Prostate gland (tissue), 2 donors: ENCODE data around the gene SBF2. TPM values are rescaled to one million over a fixed set of nuclear protein-coding genes. Genes with fewer than 3 reads are reported as not detected.
"Not testable (repeated sequence)": the region's sequence is repeated elsewhere in the genome, so short reads cannot be mapped to it uniquely, and the experiment has no call there.

ENCODE experiments used
- DNase-seq: peaks from one replicate; pipeline ENCODE4 v3.0.0-alpha.2; 2019; ENCODE audit warnings: low spot score
- H3K27ac ChIP-seq, 2 donors: fragments of 200-600 bp; sonication (generic); 2 replicates each; pipeline ENCODE4 v1.5.1; 2017 to 2019
- H3K27me3 ChIP-seq: fragments of 200-600 bp; sonication (generic); replicated peaks from 2 replicates; pipeline ENCODE4 v1.5.1; 2019; ENCODE audit not compliant: insufficient read depth
- H3K36me3 ChIP-seq, 2 donors: fragments of 200-600 bp; sonication (generic); 1 replicate in 1 of 2; 2 replicates in 1 of 2; pipeline versions ENCODE4 v1.5.1 to v1.8.1; 2017 to 2019
- H3K4me1 ChIP-seq: fragments of 200-600 bp; sonication (generic); replicated peaks from 2 replicates; pipeline ENCODE4 v1.5.1; 2019
- H3K4me3 ChIP-seq, 2 donors: fragments of 200-600 bp; sonication (generic); 2 replicates each; pipeline ENCODE4 v1.5.1; 2017 to 2019
- H3K9me3 ChIP-seq: fragments of 200-600 bp; sonication (generic); 2 replicates; pipeline ENCODE4 v1.5.1; 2017
- POLR2A ChIP-seq: fragments of 450-650 bp; IDR thresholded peaks from one replicate; pipeline ENCODE4 v1.6.1; 2016; ENCODE audit warnings: antibody characterized with exemption, mild to moderate bottlenecking
- POLR2AphosphoS5 ChIP-seq: sonication (generic); formaldehyde crosslinking; IDR thresholded peaks from one replicate; pipeline ENCODE4 v1.6.1; 2017; ENCODE audit warnings: antibody characterized with exemption
- WGBS: methylation state at CpG from one replicate; pipeline ENCODE4 v1.1.5; 2018; 5-methylcytosine and 5-hydroxymethylcytosine counted together
- intact Hi-C: fragments of 100-400 bp; cut with DNase I; formaldehyde crosslinking; loops from one replicate; pipeline ENCODE4 v1.14.2; 2022
- total RNA-seq, 2 donors: library from RNA; depleted of rRNA; stranded (reverse); fragments of >200 nt; gene quantifications; one replicate each; pipeline ENCODE4 v1.1.0, GENCODE V29; 2016
- TF ChIP-seq, protein P1 (sequence below), 4 experiments: fragments of 200-600 bp in 2 of 4; fragments of 450-650 bp in 2 of 4; sonication (generic) in 2 of 4; IDR thresholded peaks; 1 replicate in 3 of 4; 2 replicates in 1 of 4; pipeline ENCODE4 v1.5.1; 2016 to 2019; ENCODE audit warnings: antibody characterized with exemption in 4 of 4, mild to moderate bottlenecking in 2 of 4, moderate library complexity in 2 of 4

The SBF2 gene
- total RNA-seq, 2 donors from 2014 or later: 35.9 to 56.7 TPM

DNA sequence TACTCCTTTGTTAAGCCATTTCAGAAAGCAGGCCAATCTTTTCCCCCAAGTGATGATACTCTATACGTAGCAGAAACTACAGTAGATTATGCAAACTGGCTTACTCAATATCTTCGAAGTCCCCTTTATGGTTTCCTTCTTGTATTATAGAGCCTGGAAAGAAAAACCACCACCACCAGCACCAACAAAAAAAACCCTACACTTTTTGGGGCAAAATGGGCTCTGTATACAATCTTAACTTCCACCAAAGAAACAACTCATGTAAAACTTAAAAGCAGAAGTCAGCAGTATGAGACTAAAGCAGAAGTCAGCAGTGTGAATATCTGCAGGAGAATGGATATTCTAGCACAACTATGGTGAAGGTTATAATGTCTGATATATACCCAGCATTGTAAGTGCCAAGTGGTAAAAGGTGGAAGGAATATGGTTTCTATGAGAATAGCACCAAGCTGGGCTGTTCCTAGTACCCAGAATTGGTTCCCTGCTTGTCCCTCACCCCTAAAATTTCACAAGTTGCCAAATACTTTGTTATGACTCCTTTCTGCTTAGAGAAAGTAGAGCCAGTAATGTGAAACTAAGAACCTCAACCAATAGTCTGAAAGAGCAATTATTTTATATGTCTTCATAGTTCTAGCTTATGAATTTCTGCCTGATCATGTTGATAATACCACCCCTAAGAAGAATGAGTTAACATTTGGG lies 252.1 kb downstream of the SBF2 start:
- DNase-seq: no peak
- Histone ChIP-seq H3K4me1 (no peaks in the 10 kb centered on the region), H3K27ac (no peak overlapping the region), H3K4me3 (no peak overlapping the region), H3K9me3 (no peaks in the 10 kb centered on the region), H3K36me3 (no peaks in the 10 kb centered on the region), H3K27me3 (no peaks in the 10 kb centered on the region)
- intact Hi-C loops: no loop called here
- 83% methylated on average over 1 of the region's 2 CpGs for WGBS
- TF ChIP-seq POLR2A (no peak), POLR2AphosphoS5 (no peak)
- TF ChIP-seq, protein P1, sequence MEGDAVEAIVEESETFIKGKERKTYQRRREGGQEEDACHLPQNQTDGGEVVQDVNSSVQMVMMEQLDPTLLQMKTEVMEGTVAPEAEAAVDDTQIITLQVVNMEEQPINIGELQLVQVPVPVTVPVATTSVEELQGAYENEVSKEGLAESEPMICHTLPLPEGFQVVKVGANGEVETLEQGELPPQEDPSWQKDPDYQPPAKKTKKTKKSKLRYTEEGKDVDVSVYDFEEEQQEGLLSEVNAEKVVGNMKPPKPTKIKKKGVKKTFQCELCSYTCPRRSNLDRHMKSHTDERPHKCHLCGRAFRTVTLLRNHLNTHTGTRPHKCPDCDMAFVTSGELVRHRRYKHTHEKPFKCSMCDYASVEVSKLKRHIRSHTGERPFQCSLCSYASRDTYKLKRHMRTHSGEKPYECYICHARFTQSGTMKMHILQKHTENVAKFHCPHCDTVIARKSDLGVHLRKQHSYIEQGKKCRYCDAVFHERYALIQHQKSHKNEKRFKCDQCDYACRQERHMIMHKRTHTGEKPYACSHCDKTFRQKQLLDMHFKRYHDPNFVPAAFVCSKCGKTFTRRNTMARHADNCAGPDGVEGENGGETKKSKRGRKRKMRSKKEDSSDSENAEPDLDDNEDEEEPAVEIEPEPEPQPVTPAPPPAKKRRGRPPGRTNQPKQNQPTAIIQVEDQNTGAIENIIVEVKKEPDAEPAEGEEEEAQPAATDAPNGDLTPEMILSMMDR (IDR thresholded peaks at IDR 0.05): no peak

DNA sequence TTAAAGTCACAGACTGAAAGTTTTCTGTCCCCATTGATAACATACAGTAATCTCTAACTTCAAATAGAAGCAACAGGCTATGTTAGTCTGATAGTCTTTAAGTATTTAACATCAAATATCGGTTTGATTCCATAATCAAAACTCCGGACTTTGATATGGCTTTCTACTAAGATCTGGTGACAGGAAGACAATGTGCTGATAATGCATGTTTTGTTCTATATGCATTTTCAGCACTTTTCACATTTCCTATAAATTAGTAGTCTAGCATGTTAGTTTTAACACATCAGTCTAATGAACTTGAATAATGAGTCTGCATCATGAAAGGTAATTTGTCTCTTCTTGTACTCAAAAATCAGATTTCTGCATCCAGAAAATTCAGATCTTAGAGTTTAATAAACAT lies 252.7 kb downstream of the SBF2 start:
- intact Hi-C loops: no loop called here
- 47% methylated on average over 2 of the region's 2 CpGs for WGBS
- Histone ChIP-seq H3K27ac (no peak overlapping the region), H3K9me3 (no peaks in the 10 kb centered on the region), H3K36me3 (no peaks in the 10 kb centered on the region), H3K4me1 (no peaks in the 10 kb centered on the region), H3K4me3 (no peak overlapping the region), H3K27me3 (no peaks in the 10 kb centered on the region)
- DNase-seq: no peak
- no peak for TF ChIP-seq POLR2AphosphoS5
- TF ChIP-seq, protein P1 (IDR thresholded peaks at IDR 0.05): no peak
- no peak for TF ChIP-seq POLR2A

DNA sequence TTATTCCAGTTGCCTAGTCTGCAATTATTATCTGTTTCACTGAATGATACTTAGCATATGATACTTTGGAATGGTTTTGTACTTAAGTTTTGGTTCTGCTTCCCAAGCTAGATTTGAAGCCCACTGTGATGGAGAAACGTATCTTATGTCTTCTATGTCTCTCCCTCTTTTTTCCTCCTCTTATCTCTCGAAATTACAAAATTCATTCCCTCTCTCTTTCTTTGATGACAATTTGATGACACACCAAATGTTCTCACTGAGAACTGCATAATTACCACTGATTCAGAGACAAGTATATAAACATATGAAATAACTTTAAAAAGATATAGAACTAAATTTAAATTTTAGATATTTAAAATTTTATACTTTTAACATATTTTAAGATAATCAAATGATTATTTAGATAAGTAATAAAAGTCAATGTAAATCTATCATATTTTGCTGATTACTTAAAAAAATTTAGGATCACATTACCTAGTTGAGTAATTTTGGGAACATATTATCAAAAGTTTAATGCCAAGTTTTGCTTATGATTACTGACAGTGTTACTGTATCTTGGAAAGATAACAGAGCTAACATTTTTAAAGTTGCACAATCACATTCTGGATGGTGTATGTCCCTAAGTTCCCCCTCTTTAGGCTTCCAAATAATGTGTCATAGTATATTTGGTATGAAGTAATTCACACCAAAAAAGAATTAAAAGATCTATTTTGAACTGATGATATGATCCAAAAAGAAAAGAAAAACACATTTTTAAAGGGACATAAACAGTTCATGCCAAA lies 255.3 kb downstream of the SBF2 start:
- no peaks in the 10 kb centered on the region for H3K36me3 ChIP-seq
- H3K27me3 ChIP-seq: no peaks in the 10 kb centered on the region
- no peak for DNase-seq
- no peak overlapping the region for H3K27ac ChIP-seq
- no peaks in the 10 kb centered on the region for H3K9me3 ChIP-seq
- no peak for TF ChIP-seq POLR2AphosphoS5
- TF ChIP-seq POLR2A: no peak
- TF ChIP-seq, protein P1 (IDR thresholded peaks at IDR 0.05): no peak
- intact Hi-C loops: no loop called here
- 72% methylated on average over 2 of the region's 2 CpGs for WGBS
- no peak overlapping the region for H3K4me3 ChIP-seq
- H3K4me1 ChIP-seq: no peaks in the 10 kb centered on the region

DNA sequence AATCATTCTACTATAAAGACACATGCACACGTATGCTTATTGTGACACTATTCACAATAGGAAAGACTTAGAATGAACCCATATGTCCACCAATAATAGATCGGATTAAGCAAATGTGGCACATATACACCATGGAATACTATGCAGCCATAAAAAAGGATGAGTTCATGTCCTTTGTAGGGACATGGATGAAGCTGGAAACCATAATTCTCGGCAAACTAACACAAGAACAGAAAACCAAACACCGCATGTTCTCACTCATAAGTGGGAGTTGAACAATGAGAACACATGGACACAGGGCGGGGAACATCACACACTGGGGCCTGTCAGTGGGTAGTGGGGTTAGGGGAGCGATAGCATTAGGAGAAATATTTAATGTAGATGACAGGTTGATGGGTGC lies 258.1 kb downstream of the SBF2 start:
- H3K36me3 ChIP-seq, H3K27me3 ChIP-seq, intact Hi-C loops, H3K4me3 ChIP-seq, H3K9me3 ChIP-seq, H3K27ac ChIP-seq, DNase-seq, H3K4me1 ChIP-seq: not testable (repeated sequence)
- 97% methylated on average over 6 of the region's 6 CpGs for WGBS

DNA sequence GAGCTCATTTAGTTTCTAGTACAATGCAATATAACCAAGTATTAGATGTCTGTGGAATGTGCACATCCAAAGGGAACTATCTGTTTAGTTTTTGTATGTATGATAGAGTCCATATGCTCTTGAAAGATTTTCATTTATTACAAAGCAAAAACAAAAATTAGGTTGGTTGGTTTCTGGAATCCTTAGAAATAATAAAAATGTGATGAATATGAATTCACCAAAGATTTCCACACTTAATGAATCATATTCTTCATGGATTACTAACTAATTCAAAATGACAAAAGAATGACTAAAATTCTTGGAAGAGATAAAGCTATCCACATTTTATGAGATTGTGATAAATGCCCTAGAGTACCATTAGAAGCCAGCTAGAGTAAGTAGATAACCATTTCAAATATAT lies 261.1 kb downstream of the SBF2 start:
- H3K27ac ChIP-seq: no peak overlapping the region
- H3K4me3 ChIP-seq: no peak overlapping the region
- intact Hi-C loops: no loop called here
- H3K27me3 ChIP-seq: no peaks in the 10 kb centered on the region
- no peaks in the 10 kb centered on the region for H3K9me3 ChIP-seq
- no peak for DNase-seq
- no peaks in the 10 kb centered on the region for H3K4me1 ChIP-seq
- TF ChIP-seq, protein P1 (IDR thresholded peaks at IDR 0.05): no peak
- TF ChIP-seq POLR2A: no peak
- TF ChIP-seq POLR2AphosphoS5: no peak
- H3K36me3 ChIP-seq: no peaks in the 10 kb centered on the region
